Central memory CD8-positive, alpha-beta T cell (primary cell): Measurements from ENCODE around the gene SMARCAD1.
"Not testable (repeated sequence)": the region's sequence is repeated elsewhere in the genome, so short reads cannot be mapped to it uniquely, and the experiment has no call there.

Experiments
- ATAC-seq: fragments of 150-1000 bp; cut with Tn5 transposase; replicated peaks from 2 replicates; pipeline ENCODE4 v1.10.0; 2022; ENCODE audit warnings: mild to moderate bottlenecking, moderate FRiP score, moderate number of reproducible peaks; ENCODE audit not compliant: poor library complexity, severe bottlenecking; ENCODE audit errors: extremely low read depth
- DNase-seq, 2 donors: peaks; one replicate each; pipeline ENCODE4 v3.0.0; 2021; ENCODE audit warnings: low spot score in 2 of 2
- H3K27ac Mint-ChIP-seq: one replicate; pipeline ENCODE4 v1.8.0; 2022; ENCODE audit warnings: low read depth, mild to moderate bottlenecking, moderate library complexity, mixed read lengths
- H3K27me3 Mint-ChIP-seq: one replicate; pipeline ENCODE4 v1.8.0; 2022; ENCODE audit warnings: mixed read lengths
- H3K36me3 Mint-ChIP-seq: one replicate; pipeline ENCODE4 v1.8.0; 2022; ENCODE audit warnings: mild to moderate bottlenecking, moderate library complexity, mixed read lengths; ENCODE audit not compliant: insufficient read depth
- H3K4me1 Mint-ChIP-seq: one replicate; pipeline ENCODE4 v1.8.0; 2022; ENCODE audit warnings: mixed read lengths
- H3K4me3 Mint-ChIP-seq: one replicate; pipeline ENCODE4 v1.8.0; 2022; ENCODE audit warnings: mild to moderate bottlenecking, moderate library complexity, mixed read lengths
- H3K9me3 Mint-ChIP-seq: one replicate; pipeline ENCODE4 v1.8.0; 2022; ENCODE audit warnings: mixed read lengths

Gene SMARCAD1

DNA sequence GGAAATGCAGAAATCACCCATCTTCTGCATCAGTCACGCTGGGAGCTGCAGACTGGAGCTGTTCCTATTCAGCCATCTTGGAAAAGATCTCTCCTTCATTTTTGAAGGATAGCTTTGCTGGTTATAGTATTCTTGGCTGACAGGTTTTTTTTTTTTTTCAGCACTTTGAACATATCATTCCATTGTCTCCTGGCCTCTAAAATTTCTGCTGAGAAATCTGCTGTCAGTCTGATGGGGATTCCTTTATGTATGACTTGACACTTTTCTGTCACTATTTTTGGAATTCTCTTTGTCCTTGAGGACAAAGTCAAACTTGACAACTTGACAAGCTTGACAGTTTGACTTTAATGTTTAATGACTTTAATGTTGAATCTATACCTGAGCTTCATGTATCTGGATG is 118.2 kb downstream of the SMARCAD1 start:
- Mint-ChIP-seq H3K9me3 (peaks cover 22% of the 10 kb centered on the region), H3K27me3 (peaks cover 15% of the 10 kb centered on the region), H3K4me3 (no peak overlapping the region), H3K27ac (no peak overlapping the region), H3K4me1 (no peaks in the 10 kb centered on the region), H3K36me3 (no peaks in the 10 kb centered on the region)
- ATAC-seq (no peak), DNase-seq (no peak)

- DNase-seq (no peak), ATAC-seq (no peak)
- Mint-ChIP-seq H3K27ac (no peak overlapping the region), H3K4me3 (no peak overlapping the region), H3K36me3 (peaks cover 2% of the 10 kb centered on the region), H3K9me3 (peaks cover 14% of the 10 kb centered on the region), H3K4me1 (no peaks in the 10 kb centered on the region), H3K27me3 (no peaks in the 10 kb centered on the region)
Measured at GRCh38 chr4:94329933-94330332, 122.3 kb downstream of the SMARCAD1 start.

- H3K27ac Mint-ChIP-seq, result no peak overlapping the region
- H3K9me3 Mint-ChIP-seq, result no peaks in the 10 kb centered on the region
- ATAC-seq (no peak), DNase-seq (no peak)
- no peaks in the 10 kb centered on the region for H3K4me1 Mint-ChIP-seq
- no peaks in the 10 kb centered on the region for H3K27me3 Mint-ChIP-seq
- H3K4me3 Mint-ChIP-seq, result no peak overlapping the region
- H3K36me3 Mint-ChIP-seq, result peaks cover 2% of the 10 kb centered on the region
Measured at GRCh38 chr4:94332983-94333590, 125.4 kb downstream of the SMARCAD1 start.

GRCh38 chr4:94333866-94334265 is 126.2 kb downstream of the SMARCAD1 start:
- Mint-ChIP-seq H3K27ac (no peak overlapping the region), H3K9me3 (no peaks in the 10 kb centered on the region), H3K4me1 (peaks cover 5% of the 10 kb centered on the region), H3K36me3 (peaks cover 2% of the 10 kb centered on the region), H3K4me3 (no peak overlapping the region), H3K27me3 (no peaks in the 10 kb centered on the region)
- no peak for DNase-seq
- ATAC-seq, result no peak

DNA sequence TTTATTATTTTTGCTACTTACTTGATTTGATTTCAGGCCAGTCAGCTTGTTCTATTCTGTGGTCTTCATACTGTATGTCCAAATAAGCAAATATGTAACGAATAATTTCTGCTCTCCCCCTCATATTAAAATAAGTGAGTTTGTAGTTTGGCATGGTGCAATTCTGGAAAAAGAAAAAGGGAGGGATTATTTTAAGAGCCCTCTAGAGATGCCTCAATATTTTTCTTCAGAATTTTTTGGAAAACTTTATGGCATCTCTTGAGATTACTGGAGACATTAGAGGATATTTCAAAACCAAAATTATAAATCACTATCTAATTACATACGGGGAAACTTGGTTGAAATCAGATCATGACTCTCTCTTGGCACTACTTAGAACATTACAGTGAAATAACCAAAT is 126.8 kb downstream of the SMARCAD1 start:
- Mint-ChIP-seq H3K27ac (no peak overlapping the region), H3K27me3 (no peaks in the 10 kb centered on the region), H3K36me3 (peaks cover 2% of the 10 kb centered on the region), H3K9me3 (no peaks in the 10 kb centered on the region), H3K4me3 (no peak overlapping the region), H3K4me1 (peaks cover 11% of the 10 kb centered on the region)
- ATAC-seq (no peak), DNase-seq (no peak)

- Mint-ChIP-seq H3K9me3 (no peaks in the 10 kb centered on the region), H3K27ac (no peak overlapping the region)
- no peak for ATAC-seq
Measured at GRCh38 chr4:94334962-94335361, 127.3 kb downstream of the SMARCAD1 start.

DNA sequence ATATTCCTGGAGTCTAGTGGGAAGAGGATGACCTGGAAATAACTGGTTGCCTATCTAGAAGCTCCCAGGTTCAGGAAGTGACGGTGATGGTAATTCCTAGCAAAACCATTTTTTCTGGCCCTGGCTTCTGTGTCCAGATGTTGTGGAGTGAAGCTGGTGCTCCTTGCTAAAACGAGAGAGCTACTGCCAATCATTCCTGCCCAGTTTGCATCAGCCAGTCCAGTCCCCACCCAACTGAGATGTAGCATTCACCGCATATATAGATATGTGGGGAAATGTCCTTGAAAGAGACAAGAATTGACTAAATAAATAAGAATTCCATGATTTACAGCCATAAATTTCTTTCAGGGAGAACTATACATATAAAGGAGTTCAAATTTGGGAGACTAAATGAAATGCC is 128.6 kb downstream of the SMARCAD1 start:
- DNase-seq (no peak), ATAC-seq (no peak)
- Mint-ChIP-seq H3K27me3 (no peaks in the 10 kb centered on the region), H3K4me3 (no peak overlapping the region), H3K36me3 (peaks cover 4% of the 10 kb centered on the region), H3K27ac (no peak overlapping the region), H3K4me1 (peaks cover 15% of the 10 kb centered on the region), H3K9me3 (no peaks in the 10 kb centered on the region)

More at GRCh38 chr4:94334962-94335361, 127.3 kb downstream of the SMARCAD1 start:
- peaks cover 15% of the 10 kb centered on the region for H3K4me1 Mint-ChIP-seq
- peaks cover 2% of the 10 kb centered on the region for H3K36me3 Mint-ChIP-seq
- no peaks in the 10 kb centered on the region for H3K27me3 Mint-ChIP-seq
- no peak overlapping the region for H3K4me3 Mint-ChIP-seq
- no peak for DNase-seq

DNA sequence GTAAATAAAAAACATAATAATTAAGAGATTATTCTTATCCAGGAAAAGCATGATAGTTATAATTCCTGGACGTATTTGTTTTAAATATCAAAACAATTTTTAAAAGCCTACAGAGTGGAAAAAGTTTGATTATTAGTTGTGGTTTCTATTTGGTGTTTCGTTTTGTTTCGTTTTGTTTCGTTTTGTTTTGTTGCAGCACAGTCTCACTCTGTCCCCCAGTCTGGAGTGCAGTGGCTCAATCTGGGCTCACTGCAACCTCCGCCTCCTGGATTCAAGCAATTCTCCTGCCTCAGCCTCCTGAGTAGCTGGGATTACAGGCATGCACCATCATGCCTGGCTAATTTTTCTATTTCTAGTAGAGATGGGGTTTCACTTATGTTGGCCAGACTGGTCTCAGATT is 129.1 kb downstream of the SMARCAD1 start:
- not testable (repeated sequence) for ATAC-seq, H3K4me3 Mint-ChIP-seq, H3K9me3 Mint-ChIP-seq, H3K27ac Mint-ChIP-seq, DNase-seq, H3K36me3 Mint-ChIP-seq, H3K27me3 Mint-ChIP-seq
- peaks cover 15% of the 10 kb centered on the region for H3K4me1 Mint-ChIP-seq

DNA sequence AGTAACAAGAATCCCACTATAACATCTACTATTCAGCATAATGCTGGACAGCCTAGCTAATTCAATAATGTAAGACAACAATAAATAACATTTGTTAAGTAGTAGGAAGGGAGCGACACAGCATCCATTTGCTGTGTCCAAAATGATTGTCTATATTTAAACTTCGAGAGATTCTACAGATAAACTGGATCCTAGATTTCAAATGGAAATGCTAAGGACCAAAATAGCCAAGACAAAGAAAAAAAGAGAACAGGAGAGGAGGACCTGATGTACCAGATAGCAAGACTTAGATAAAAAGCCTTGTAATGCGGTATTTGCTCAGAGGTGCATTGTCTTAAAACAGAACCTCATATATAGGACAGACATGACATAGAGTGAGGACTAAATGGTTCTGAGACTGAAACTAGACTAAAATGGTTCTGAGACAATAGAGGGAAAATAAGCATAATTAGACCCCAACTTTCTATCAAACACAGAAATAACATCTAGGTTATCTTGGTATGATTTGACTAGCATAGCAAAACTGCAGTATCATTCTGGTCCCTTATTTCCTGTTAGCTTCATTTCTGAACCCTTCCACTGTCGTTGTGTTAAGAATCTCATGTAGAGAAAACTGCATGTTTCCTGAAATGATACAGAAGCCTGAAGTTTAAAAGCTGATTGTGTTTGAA is 131.2 kb downstream of the SMARCAD1 start:
- Mint-ChIP-seq H3K27ac (peak overlapping the region; percentile 79), H3K4me1 (peaks cover 15% of the 10 kb centered on the region), H3K36me3 (peaks cover 2% of the 10 kb centered on the region), H3K9me3 (no peaks in the 10 kb centered on the region), H3K4me3 (peak overlapping the region; percentile 76), H3K27me3 (no peaks in the 10 kb centered on the region)
- DNase-seq (no peak), ATAC-seq (no peak)

DNA sequence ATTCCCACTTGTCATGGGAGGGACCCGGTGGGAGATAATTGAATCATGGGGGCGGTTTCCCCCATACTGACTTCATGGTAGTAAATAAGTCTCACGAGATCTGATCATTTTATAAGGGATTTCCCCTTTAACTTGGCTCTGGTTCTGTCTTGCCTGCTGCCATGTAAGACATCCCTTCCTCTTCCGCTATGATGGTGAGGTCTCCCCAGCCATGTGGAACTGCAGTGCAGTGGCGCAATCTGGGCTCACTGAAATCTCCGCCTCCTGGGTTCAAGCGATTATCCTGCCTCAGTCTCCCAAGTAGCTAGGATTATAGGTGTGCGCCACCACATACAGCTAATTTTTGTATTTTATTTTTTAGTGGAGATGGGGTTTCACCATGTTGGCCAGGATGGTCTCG is 132.1 kb downstream of the SMARCAD1 start:
- H3K27me3 Mint-ChIP-seq, result no peaks in the 10 kb centered on the region
- ATAC-seq (peak; percentile 56), DNase-seq (no peak)
- H3K4me1 Mint-ChIP-seq, result peaks cover 15% of the 10 kb centered on the region
- no peaks in the 10 kb centered on the region for H3K9me3 Mint-ChIP-seq
- peaks cover 2% of the 10 kb centered on the region for H3K36me3 Mint-ChIP-seq
- peak overlapping the region; percentile 76 for H3K4me3 Mint-ChIP-seq
- H3K27ac Mint-ChIP-seq, result peak overlapping the region; percentile 79
